AG04449 (cell line): ENCODE data around the gene NINL.

Experiments used
- CTCF ChIA-PET: fragments of 350-600 bp; formaldehyde crosslinking; extraction: SDS; loops from one replicate; lab custom pipeline; 2021; ENCODE audit warnings: antibody characterized with exemption; lab: Yijun Ruan, JAX
- POLR2A ChIA-PET: fragments of 400-600, 350-600 bp; formaldehyde crosslinking; extraction: SDS; loops from one replicate; lab custom pipeline; 2020; ENCODE audit warnings: antibody characterized with exemption, inconsistent platforms; lab: Yijun Ruan, JAX
- DNase-seq: peaks from one replicate; pipeline ENCODE4 v3.0.0-alpha.2; 2010; ENCODE audit warnings: low read depth, low spot score
- H3K4me3 ChIP-seq: 2 replicates; pipeline ENCODE4 v1.5.1; 2011; ENCODE audit warnings: low read depth, mild to moderate bottlenecking, control low read depth, low read length
- TF ChIP-seq, protein P1 (sequence below): IDR thresholded peaks from one replicate; pipeline ENCODE4 v1.5.1; 2011; ENCODE audit warnings: mild to moderate bottlenecking, moderate library complexity, low read length, control low read depth, inconsistent platforms; ENCODE audit not compliant: insufficient read depth; ENCODE audit errors: missing control alignments

Gene NINL

DNA sequence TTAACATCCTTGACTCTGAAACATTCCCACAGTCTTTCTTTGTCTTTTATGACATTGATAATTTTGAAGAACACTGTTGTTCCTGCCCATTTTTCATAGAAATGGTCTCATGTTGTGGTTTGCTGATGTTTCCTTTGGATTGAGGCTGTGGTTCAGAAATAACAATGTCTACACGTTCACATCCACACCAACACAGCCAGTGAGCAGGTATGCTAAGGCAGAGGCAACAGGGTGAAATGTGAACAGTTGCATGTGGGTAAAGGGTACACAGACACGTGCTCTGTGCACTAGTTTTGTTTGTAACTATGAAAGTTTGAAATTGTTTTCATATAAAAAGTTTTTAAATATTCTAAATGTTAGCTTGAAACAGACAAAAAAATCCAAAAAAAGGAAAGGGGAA, 99.5 kb downstream of the NINL start:
- TF ChIP-seq, protein P1, sequence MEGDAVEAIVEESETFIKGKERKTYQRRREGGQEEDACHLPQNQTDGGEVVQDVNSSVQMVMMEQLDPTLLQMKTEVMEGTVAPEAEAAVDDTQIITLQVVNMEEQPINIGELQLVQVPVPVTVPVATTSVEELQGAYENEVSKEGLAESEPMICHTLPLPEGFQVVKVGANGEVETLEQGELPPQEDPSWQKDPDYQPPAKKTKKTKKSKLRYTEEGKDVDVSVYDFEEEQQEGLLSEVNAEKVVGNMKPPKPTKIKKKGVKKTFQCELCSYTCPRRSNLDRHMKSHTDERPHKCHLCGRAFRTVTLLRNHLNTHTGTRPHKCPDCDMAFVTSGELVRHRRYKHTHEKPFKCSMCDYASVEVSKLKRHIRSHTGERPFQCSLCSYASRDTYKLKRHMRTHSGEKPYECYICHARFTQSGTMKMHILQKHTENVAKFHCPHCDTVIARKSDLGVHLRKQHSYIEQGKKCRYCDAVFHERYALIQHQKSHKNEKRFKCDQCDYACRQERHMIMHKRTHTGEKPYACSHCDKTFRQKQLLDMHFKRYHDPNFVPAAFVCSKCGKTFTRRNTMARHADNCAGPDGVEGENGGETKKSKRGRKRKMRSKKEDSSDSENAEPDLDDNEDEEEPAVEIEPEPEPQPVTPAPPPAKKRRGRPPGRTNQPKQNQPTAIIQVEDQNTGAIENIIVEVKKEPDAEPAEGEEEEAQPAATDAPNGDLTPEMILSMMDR, result no peak
- CTCF ChIA-PET, result no interaction called here
- no peak for DNase-seq
- no peak overlapping the region for H3K4me3 ChIP-seq
- POLR2A ChIA-PET, result no interaction called here

- H3K4me3 ChIP-seq, result no peak overlapping the region
- ChIA-PET POLR2A (no interaction called here), CTCF (no interaction called here)
- TF ChIP-seq, protein P1, result no peak
- DNase-seq, result no peak
Observed at GRCh38 chr20:25484911-25485511, 100.3 kb downstream of the NINL start.

DNA sequence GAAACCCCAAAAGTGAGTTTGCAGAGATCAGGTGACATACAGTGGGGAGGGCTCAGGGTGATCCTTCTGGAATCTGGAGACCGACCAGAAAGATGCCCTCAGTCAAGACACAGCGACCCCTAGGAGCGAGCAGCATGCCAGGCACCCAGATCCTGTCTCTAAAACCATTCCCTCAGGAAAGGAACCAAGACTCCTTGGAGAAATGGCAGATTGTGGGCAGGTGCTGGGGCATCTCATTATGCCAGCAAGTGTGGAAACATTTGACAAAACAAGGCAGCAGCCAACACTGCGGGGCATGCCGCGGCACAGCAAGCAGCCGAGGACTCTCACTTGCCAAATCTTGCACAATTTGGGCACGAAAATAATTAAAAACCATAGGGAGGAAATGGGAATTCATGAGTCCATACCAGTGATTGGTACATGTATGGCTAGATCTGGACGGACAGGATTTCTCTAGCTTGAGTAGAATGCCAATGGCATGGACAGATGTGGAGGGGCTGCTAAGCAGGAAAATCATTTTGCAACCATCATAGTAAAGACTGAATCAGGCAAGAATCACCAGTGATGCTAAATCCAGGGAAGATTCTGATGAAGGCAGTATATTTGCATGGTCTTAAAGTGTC, 101.0 kb downstream of the NINL start:
- TF ChIP-seq, protein P1, result no peak
- DNase-seq, result no peak
- CTCF ChIA-PET, result no interaction called here
- POLR2A ChIA-PET, result no interaction called here
- H3K4me3 ChIP-seq, result no peak overlapping the region

- H3K4me3 ChIP-seq, result no peak overlapping the region
- CTCF ChIA-PET, result interaction anchor here (0.9 kb wide), 1 partner anchor 10 kb away, joined by 3 read pairs; no protein-coding TSS in a partner anchor
- TF ChIP-seq, protein P1, result no peak
- DNase-seq, result no peak
- POLR2A ChIA-PET, result no interaction called here
Observed at GRCh38 chr20:25483431-25484132, 101.7 kb downstream of the NINL start.

DNA sequence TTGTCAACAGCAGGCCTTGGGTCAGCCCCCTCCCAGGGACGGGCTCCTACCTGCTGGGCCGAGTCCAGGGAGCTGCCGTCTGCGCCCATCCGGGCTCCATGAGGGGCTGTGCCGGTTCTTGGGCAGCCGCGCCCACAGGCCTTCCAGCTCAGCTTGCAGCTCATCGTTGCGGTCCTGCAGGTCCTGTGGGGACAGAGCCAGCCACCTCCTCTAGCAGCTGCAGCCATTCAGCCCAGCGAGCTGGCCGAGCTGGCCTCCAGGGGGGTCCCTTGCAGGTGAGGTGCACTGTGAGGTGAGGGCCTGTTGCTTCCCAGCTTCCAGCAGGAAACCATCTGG, 103.4 kb downstream of the NINL start:
- POLR2A ChIA-PET, result no interaction called here
- TF ChIP-seq, protein P1, result no peak

DNA sequence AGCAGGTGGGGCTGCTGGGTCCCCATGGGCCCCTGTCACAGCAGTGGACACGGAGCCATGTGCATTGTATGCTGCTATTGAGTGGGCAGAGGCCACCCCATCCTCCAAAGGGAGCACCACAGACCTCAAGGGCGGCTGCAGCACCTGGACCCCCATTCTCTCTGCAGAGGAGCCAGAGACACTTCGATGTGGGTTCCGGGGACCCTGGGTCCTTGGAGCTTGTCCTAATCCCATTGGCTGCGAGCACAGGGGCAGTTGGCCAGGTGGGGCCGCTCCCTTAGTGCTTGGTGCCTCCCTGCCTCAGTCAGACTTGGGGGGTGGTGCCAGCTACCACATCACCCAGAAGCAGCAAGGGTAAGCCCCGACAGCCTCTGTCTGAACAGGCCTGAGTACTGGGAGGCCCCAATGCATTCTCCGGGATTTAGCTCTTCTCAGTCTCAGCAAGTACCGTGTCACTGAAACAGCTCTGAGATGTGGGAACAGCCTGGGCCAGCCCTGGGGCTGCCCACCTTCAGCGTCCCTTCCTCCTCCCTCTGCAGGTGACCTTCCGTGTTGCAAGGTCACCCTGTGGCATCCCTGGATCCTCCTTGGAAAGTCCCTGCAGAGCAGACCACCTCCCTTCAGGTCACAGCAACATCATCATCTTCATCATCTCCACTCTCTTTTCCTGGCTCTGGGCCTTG, 104.0 kb downstream of the NINL start:
- H3K4me3 ChIP-seq, result no peak overlapping the region
- DNase-seq, result no peak
- ChIA-PET POLR2A (no interaction called here), CTCF (no interaction called here)
- TF ChIP-seq, protein P1, result no peak

More for the DNA sequence above, 103.4 kb downstream of the NINL start:
- H3K4me3 ChIP-seq, result no peak overlapping the region
- CTCF ChIA-PET, result no interaction called here
- DNase-seq, result no peak
